ENCODE results near the gene IGFN1.

DNA sequence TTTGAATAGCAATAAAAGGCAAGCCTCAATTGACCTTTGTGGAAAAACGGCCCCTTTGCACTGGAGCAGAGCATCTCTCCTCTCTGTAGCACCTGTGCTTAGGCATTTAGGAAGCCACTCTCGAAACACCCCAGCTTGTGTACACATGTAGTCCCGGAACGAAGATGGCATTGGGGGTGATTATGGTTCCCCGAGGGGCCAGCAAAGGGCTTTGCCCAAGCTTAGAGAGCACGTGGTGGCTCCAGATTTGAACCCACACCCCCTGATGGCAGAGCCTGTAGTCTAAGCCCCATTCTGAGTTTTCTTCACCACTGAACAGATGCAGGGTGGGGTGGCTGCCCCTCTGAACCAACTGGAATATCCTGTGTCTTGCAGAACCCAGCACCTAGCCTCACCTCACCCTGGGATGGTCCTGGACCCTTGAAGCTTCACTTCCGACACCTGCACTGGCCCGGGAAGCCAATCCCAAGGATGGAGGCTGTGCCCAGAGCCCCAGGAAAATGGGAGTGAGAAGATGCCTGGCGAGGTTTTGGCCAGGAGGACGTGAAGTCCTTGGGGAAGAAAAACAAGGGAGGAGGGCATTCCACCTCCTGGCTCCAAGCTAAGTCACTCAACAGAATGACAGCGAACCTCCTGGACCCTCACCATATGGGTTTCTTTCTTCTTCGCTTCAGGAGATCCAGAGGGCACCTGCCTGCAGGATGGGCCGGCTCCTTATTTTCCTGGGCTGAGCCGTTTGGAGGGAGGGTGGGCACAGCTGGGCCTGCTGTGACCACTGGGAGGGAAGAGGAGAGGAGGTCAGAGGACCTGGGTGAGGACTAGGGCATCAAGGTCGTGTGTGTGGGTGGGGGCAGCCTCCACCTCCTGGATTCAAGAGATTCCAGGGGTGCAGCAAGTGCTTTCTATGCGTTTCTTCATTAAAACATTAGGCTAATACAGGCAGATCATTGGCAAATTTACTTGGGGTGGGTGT, 37.7 kb downstream of the IGFN1 start:
- no peak for TF ChIP-seq EZH2phosphoT487 (IDR thresholded peaks at IDR 0.05; ENCODE audit: borderline replicate concordance, low read length)
- TF ChIP-seq, protein P1, sequence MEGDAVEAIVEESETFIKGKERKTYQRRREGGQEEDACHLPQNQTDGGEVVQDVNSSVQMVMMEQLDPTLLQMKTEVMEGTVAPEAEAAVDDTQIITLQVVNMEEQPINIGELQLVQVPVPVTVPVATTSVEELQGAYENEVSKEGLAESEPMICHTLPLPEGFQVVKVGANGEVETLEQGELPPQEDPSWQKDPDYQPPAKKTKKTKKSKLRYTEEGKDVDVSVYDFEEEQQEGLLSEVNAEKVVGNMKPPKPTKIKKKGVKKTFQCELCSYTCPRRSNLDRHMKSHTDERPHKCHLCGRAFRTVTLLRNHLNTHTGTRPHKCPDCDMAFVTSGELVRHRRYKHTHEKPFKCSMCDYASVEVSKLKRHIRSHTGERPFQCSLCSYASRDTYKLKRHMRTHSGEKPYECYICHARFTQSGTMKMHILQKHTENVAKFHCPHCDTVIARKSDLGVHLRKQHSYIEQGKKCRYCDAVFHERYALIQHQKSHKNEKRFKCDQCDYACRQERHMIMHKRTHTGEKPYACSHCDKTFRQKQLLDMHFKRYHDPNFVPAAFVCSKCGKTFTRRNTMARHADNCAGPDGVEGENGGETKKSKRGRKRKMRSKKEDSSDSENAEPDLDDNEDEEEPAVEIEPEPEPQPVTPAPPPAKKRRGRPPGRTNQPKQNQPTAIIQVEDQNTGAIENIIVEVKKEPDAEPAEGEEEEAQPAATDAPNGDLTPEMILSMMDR (conservative IDR thresholded peaks at IDR 0.05; ENCODE audit: low read depth, low read length), result no peak
